ENCODE data around the gene NTPCR.
"Not testable (repeated sequence)": the region's sequence is repeated elsewhere in the genome, so short reads cannot be mapped to it uniquely, and the experiment has no call there.

GRCh38 chr1:233003638-233004037 is 53.2 kb downstream of the NTPCR start:
- TF ChIP-seq CTCF, POLR2A (IDR thresholded peaks at IDR 0.05): not testable (repeated sequence)
